ENCODE data around the gene WNK2. TPM values are rescaled to one million over a fixed set of nuclear protein-coding genes. Genes with fewer than 3 reads are reported as not detected.

WNK2 gene
- total RNA-seq, 1 experiment from 2014 or later, result 69.4 TPM

- H3K4me3 Mint-ChIP-seq, result no peak overlapping the region
- Histone ChIP-seq H3K4me1 (ENCODE audit: insufficient read depth, low read length) (no peaks in the 10 kb centered on the region), H2BK15ac (ENCODE audit: low read depth, low read length) (no peak overlapping the region), H4K91ac (ENCODE audit: insufficient read length, low read depth, low read length) (no peak overlapping the region), H4K20me1 (ENCODE audit: control insufficient read depth, insufficient read depth, insufficient read length) (no peaks in the 10 kb centered on the region), H2BK20ac (ENCODE audit: low read depth, low read length, poor library complexity, severe bottlenecking) (no peak overlapping the region), H2AK5ac (ENCODE audit: insufficient read length, low read length) (no peak overlapping the region), H2BK5ac (ENCODE audit: insufficient read length, low read length) (no peak overlapping the region), H4K8ac (replicated peaks; ENCODE audit: insufficient read length, low read depth, low read length) (no peak overlapping the region), H3K9ac (ENCODE audit: extremely low read depth, insufficient read length, low read length) (no peak overlapping the region), H3K23ac (ENCODE audit: insufficient read length, low read depth, low read length) (no peak overlapping the region), H3T11ph (ENCODE audit: low read length) (no peak overlapping the region), H3K56ac (ENCODE audit: insufficient read length, low read depth, low read length) (no peak overlapping the region), H3K27me3 (ENCODE audit: insufficient read depth, low read length) (no peaks in the 10 kb centered on the region), H3K79me2 (ENCODE audit: insufficient read depth, low read length) (no peaks in the 10 kb centered on the region), H2BK12ac (ENCODE audit: insufficient read length, low read depth, low read length) (no peak overlapping the region), H3K27ac (ENCODE audit: insufficient read length, low read depth, low read length) (no peak overlapping the region), H3K18ac (ENCODE audit: insufficient read length, low read depth, low read length) (no peak overlapping the region), H3K4ac (ENCODE audit: low read depth, low read length) (no peak overlapping the region), H3K79me1 (ENCODE audit: insufficient read depth, low read depth, low read length, poor library complexity, severe bottlenecking) (no peaks in the 10 kb centered on the region), H4K5ac (ENCODE audit: insufficient read length, low read depth, low read length) (no peak overlapping the region), H3K23me2 (ENCODE audit: insufficient read length, low read depth, low read length, poor library complexity, severe bottlenecking) (no peaks in the 10 kb centered on the region), H2BK120ac (ENCODE audit: low read depth, low read length, poor library complexity, severe bottlenecking) (no peak overlapping the region), H2AFZ (ENCODE audit: low read length) (no peak overlapping the region), H3K4me2 (ENCODE audit: insufficient read depth, insufficient read length, low read length) (no peak overlapping the region), H3K14ac (ENCODE audit: insufficient read depth, low read length) (no peak overlapping the region), H3K9me3 (ENCODE audit: control insufficient read depth, low read depth, low read length) (no peaks in the 10 kb centered on the region)
- H3K36me3 Mint-ChIP-seq (ENCODE audit: insufficient read depth in 1 of 3, low read depth in 3 of 3), result peaks cover 5 to 41% (median 8%) of the 10 kb centered on the region in 3 experiments; a peak in 6 of 7 replicates
- H3K27me3 Mint-ChIP-seq (ENCODE audit: low read depth), result no peaks in the 10 kb centered on the region
- H3K4me1 Mint-ChIP-seq, result peaks cover 12 to 19% of the 10 kb centered on the region in 2 experiments
- H3K9me3 Mint-ChIP-seq, result peaks cover 0 to 3% of the 10 kb centered on the region in 2 experiments; a peak in 1 of 5 replicates
- TF ChIP-seq CTCF (conservative IDR thresholded peaks at IDR 0.05), result no peak
- H3K27ac Mint-ChIP-seq, result peak overlapping the region in 1 of 3 experiments; percentile 54; a peak in 1 of 7 replicates
- no CpG with 5 or more reads among the region's 9 CpGs for WGBS (ENCODE audit: extremely low coverage, insufficient read length, low lambda C conversion rate)
- DNase-seq, result no peak
Measured at GRCh38 chr9:93326056-93326455, 142.1 kb downstream of the WNK2 start.

Data from H9 (cell line).